ENCODE results near the gene CHIC2.

GRCh38 chr4:54076673-54077072, 12.3 kb upstream of the CHIC2 start:
- TF ChIP-seq CTCF (IDR thresholded peaks at IDR 0.05) (no peak), POLR2A (IDR thresholded peaks at IDR 0.05) (no peak)
